NCI-H187 (cell line): ENCODE measurements around the gene ZNF202.

ENCODE experiments used
- DNase-seq, 2 experiments: peaks; one replicate each; lab custom pipeline; 2025; lab: John Stamatoyannopoulos, UW

Gene ZNF202

DNA sequence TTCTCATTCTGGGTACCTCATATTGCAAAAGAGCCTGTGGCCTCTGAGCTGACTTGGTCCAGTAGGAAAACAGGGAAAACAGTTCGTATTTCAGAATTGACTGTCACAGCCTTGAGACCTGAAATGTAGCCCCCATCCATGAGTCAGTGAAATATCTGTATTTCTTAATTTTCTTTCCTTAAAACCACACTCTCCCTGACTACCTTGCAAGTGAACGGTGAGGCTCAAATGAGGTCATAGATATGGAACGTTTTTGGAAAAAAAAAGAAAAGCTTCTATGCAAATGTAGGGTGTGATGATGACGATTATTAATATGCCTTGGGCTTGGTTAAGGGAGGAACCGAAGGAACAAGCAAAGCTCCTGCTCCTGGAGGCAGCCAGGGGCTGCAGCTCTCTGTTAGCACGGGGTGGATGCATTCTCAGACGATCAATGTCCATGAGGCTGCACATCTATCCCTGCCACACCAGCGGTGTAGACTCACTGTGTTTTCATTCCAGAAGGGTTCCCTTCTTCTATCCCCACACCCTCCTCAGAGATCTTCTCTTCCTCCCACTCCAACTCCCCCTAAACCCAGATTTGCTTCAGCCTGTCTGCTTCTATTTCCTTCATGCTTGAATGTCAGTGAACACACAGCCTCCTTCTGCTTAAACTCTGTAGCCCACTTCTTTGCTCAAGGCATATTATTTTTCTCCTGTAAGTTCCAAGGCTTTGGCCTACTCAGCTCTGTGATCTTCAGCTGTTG is 57.9 kb downstream of the ZNF202 start:
- no peak for DNase-seq

DNA sequence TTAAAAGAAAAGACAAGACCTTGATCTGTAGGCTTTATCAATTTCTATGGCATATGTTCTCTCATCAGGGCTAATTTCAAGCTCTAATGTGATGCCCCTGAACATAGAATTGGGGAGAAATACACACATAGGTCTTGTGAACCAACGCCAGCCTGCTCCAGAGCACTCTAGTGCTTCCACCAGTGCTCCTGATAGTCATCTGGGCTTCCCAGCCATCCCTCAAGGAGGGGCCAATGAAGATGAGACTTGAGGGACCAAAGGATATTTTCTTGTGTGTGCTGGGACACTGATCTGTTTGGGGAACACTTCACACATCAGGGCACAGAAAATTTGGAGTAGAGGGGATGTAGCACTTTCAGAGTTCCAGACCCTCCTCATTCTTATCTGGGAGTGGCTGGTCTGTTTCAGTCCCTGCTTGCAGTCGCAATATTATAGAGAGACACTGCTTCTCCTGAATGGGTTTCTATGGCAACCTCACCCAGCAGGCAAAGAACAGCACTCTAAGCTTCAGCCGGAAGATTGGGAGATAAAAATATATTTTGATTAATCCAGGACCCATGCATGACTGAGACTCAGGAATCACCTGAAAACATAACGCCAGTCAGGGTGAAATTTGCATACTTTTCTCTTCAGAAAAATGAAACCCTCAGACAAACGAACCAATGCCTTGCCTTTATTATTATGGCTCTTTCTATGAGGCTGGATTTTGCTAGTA is 58.6 kb downstream of the ZNF202 start:
- DNase-seq, result no peak

DNA sequence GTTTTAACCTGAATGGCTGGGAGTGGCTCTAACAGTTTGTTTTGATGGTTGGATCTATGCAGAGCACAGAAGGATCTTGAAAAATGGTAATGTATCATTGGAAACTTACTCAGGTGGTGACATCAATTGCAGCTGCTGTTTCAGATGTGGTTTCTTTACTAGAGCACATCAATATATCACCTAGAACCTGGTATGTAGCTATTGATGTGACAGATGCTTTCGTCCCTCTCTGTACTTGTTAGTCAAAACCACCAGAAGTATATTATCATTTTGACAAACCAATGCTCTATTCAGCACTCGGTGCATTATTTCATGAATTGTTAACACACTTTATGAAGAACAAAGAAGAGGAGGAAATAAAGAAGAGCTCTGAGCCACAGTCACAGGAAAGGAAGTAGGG is 60.4 kb downstream of the ZNF202 start:
- DNase-seq, result no peak

DNA sequence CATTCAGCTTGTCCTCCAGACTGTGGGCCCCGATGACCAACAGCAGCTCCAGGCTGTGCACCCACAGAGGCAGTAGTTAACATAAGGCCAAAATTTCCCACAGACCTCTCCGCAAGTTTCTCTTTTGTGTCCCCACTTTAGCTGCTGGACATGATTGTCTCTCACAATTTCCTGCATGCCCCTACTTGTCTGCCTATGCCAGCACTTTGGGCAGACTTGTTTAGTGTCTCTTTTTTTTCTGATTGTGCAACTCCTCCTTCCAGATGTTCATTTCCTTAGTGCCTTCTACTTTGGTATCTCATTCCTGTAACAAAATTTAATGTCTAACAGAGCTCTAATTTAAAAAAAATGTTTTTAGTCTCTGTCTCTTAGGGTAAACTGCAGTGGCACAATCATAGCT is 63.2 kb downstream of the ZNF202 start:
- no peak for DNase-seq

DNA sequence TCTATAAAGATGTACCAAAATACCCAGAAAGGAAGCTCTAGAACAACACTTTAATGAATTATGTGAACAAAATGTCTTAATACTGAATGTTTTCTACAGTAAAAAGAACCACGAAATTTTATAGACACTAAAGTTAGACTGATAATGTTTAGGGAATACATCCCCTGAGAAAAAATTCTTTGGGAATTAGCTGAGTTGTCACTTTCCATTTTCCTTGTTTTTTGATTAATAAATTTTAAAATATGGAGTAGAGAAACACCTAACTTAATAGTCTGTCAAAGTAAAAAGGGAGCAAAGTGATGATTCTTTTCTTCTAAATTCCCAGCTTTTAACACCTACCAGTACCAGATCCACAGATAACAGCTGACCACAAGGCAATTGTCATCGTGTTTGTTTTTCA is 64.0 kb downstream of the ZNF202 start:
- no peak for DNase-seq

DNA sequence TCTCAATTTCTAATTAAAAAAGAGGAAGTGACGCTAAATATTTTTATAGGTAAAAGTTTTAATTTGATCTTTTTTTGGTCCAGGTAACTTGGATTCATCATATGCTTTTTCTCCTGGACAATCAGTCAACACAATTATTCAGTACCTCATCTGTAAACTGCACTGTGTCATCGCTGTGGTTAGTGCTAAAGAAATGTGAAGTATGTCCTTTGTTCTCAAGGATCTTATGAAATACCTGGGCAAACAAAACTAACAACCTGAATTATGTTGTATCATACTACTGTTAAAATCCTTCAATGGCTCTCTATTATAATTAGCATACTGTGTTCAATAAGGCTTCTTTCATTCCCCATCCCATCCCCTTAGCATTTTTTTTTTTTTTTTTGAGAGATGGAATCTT is 67.2 kb downstream of the ZNF202 start:
- no peak for DNase-seq
